Panc1 (cell line): Measurements from ENCODE around the gene BLM. TPM values are rescaled to one million over a fixed set of nuclear protein-coding genes. Genes with fewer than 3 reads are reported as not detected.

Experiments used
- ATAC-seq: fragments of 200-7000 bp; cut with Tn5 transposase; 2 replicates; pipeline ENCODE4 v1.9.1; 2020; ENCODE audit warnings: mild to moderate bottlenecking, moderate library complexity
- BruUV-seq: library from RNA; stranded (reverse); fragments of 400-500 nt; replicated peaks from 2 replicates; lab custom pipeline; 2021; lab: Mats Ljungman, UMichigan
- CTCF ChIA-PET: fragments of 300-600 bp; sonication (Branson Sonifier 250); formaldehyde crosslinking; loops from one replicate; lab custom pipeline; 2022; ENCODE audit warnings: antibody characterized with exemption; lab: Charles Lee
- POLR2A ChIA-PET: fragments of 300-600 bp; sonication (Branson Sonifier 250); formaldehyde crosslinking; loops from one replicate; lab custom pipeline; 2022; ENCODE audit warnings: antibody characterized with exemption; lab: Charles Lee
- DNase-seq: peaks from one replicate; pipeline ENCODE4 v3.0.0-alpha.2; 2010; ENCODE audit warnings: low read depth, low spot score
- H3K27ac ChIP-seq: 2 replicates; pipeline ENCODE4 v1.5.1; 2011; ENCODE audit warnings: mild to moderate bottlenecking, low read length, inconsistent platforms
- H3K27me3 ChIP-seq: fragments of 200-500 bp; sonication (Bioruptor generic); 2 replicates; pipeline ENCODE4 v1.6.0; 2014; ENCODE audit warnings: low read length, inconsistent platforms; ENCODE audit not compliant: control insufficient read depth, insufficient read depth
- H3K36me3 ChIP-seq: fragments of 200-500 bp; sonication (Bioruptor generic); 2 replicates; pipeline ENCODE4 v1.5.1; 2014; ENCODE audit warnings: inconsistent platforms, mild to moderate bottlenecking, low read length, moderate library complexity; ENCODE audit not compliant: control insufficient read depth, insufficient read depth
- H3K4me1 ChIP-seq: 2 replicates; pipeline ENCODE4 v1.5.1; 2011; ENCODE audit warnings: inconsistent platforms, mild to moderate bottlenecking, low read length, moderate library complexity; ENCODE audit not compliant: control insufficient read depth, insufficient read depth
- H3K4me3 ChIP-seq, 2 experiments: 2 replicates each; pipeline ENCODE4 v1.5.1; 2011 to 2012; ENCODE audit warnings: low read depth in 2 of 2, low read length in 2 of 2, mild to moderate bottlenecking in 2 of 2, inconsistent platforms in 1 of 2, moderate library complexity in 1 of 2
- H3K9me3 ChIP-seq: fragments of 200-500 bp; sonication (Bioruptor generic); 2 replicates; pipeline ENCODE4 v1.5.1; 2014; ENCODE audit warnings: low read depth, mild to moderate bottlenecking, inconsistent platforms, low read length, moderate library complexity; ENCODE audit not compliant: control insufficient read depth, insufficient read depth
- POLR2AphosphoS5 ChIP-seq: IDR thresholded peaks from 2 replicates; pipeline ENCODE4 v1.6.1; 2012; ENCODE audit warnings: mild to moderate bottlenecking, low read depth, low read length, moderate library complexity
- SIN3A ChIP-seq: IDR thresholded peaks from 2 replicates; pipeline ENCODE4 v1.6.1; 2012; ENCODE audit warnings: low read depth, mild to moderate bottlenecking, low read length, moderate library complexity, borderline replicate concordance; ENCODE audit not compliant: insufficient read depth
- TCF7L2 ChIP-seq: IDR thresholded peaks from 2 replicates; pipeline ENCODE4 v1.6.1; 2011; ENCODE audit warnings: mild to moderate bottlenecking, low read depth, low read length, inconsistent platforms
- in situ Hi-C: cut with HindIII; loops from 2 replicates; pipeline ENCODE4 v1.10.0; 2016; ENCODE audit warnings: low sequenced_read_pairs, low pct_unique_long_range_greater_than_20kb
- intact Hi-C: fragments of 100-400 bp; cut with micrococcal nuclease; formaldehyde crosslinking; loops from one replicate; pipeline ENCODE4 v1.10.0; 2022; ENCODE audit not compliant: unreplicated experiment
- total RNA-seq: library from RNA; stranded (reverse); gene quantifications from one replicate; pipeline ENCODE4 v1.2.1, GENCODE V29; 2021; ENCODE audit not compliant: unreplicated experiment
- TF ChIP-seq, protein P1 (sequence below), 2 experiments: IDR thresholded peaks; 2 replicates each; pipeline ENCODE4 v1.6.1; 2011 to 2012; ENCODE audit warnings: low read depth in 2 of 2, control low read depth in 1 of 2, low read length in 1 of 2, mild to moderate bottlenecking in 1 of 2, moderate library complexity in 1 of 2; ENCODE audit not compliant: insufficient read depth in 1 of 2
- TF ChIP-seq, protein P2 (sequence below): fragments of 450-650 bp; IDR thresholded peaks from 2 replicates; pipeline ENCODE4 v1.5.1; 2017; ENCODE audit warnings: mild to moderate bottlenecking

Gene BLM
- total RNA-seq, 1 experiment from 2014 or later = 23.9 TPM

DNA sequence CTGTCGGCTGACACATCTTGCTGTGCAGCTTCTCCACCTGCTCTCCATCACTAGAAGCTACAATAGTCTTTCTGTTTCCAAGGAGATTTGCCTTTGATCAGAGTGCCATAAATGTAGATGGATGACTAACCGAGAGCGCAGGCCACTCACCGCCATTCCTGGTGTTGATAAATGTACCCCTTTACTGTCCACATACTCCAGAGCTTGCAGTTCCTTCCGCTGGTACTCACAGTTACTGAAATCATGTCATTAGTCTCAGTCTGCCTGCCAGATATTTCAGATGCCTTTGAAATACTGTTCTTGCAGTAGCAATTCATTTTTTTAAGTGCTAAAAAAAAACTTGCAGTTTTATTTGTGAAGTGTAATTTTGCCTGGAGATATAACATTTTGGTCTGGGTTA, 72.3 kb downstream of the BLM start:
- ATAC-seq (no peak), DNase-seq (no peak)
- BruUV-seq = no TSS peak
- Histone ChIP-seq H3K4me1 (no peaks in the 10 kb centered on the region), H3K27me3 (no peaks in the 10 kb centered on the region), H3K36me3 (no peaks in the 10 kb centered on the region), H3K27ac (no peak overlapping the region), H3K4me3 (no peak overlapping the region), H3K9me3 (no peaks in the 10 kb centered on the region)
- ChIA-PET CTCF (interaction anchor here (0.7 kb wide), 1 partner anchor 874 kb away, joined by 17 read pairs; no protein-coding TSS in a partner anchor), POLR2A (interaction anchor here (0.7 kb wide), 1 partner anchor 61 kb away, joined by 4 read pairs; no protein-coding TSS in a partner anchor)
- intact Hi-C loops = no loop called here
- in situ Hi-C loops = no loop called here
- TF ChIP-seq SIN3A = no peak
- no peak for TF ChIP-seq POLR2AphosphoS5
- TF ChIP-seq, protein P1, sequence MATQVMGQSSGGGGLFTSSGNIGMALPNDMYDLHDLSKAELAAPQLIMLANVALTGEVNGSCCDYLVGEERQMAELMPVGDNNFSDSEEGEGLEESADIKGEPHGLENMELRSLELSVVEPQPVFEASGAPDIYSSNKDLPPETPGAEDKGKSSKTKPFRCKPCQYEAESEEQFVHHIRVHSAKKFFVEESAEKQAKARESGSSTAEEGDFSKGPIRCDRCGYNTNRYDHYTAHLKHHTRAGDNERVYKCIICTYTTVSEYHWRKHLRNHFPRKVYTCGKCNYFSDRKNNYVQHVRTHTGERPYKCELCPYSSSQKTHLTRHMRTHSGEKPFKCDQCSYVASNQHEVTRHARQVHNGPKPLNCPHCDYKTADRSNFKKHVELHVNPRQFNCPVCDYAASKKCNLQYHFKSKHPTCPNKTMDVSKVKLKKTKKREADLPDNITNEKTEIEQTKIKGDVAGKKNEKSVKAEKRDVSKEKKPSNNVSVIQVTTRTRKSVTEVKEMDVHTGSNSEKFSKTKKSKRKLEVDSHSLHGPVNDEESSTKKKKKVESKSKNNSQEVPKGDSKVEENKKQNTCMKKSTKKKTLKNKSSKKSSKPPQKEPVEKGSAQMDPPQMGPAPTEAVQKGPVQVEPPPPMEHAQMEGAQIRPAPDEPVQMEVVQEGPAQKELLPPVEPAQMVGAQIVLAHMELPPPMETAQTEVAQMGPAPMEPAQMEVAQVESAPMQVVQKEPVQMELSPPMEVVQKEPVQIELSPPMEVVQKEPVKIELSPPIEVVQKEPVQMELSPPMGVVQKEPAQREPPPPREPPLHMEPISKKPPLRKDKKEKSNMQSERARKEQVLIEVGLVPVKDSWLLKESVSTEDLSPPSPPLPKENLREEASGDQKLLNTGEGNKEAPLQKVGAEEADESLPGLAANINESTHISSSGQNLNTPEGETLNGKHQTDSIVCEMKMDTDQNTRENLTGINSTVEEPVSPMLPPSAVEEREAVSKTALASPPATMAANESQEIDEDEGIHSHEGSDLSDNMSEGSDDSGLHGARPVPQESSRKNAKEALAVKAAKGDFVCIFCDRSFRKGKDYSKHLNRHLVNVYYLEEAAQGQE (IDR thresholded peaks at IDR 0.05; ENCODE audit: insufficient read depth in 1 of 2, low read depth in 2 of 2, low read length in 1 of 2) = no peak
- TF ChIP-seq, protein P2, sequence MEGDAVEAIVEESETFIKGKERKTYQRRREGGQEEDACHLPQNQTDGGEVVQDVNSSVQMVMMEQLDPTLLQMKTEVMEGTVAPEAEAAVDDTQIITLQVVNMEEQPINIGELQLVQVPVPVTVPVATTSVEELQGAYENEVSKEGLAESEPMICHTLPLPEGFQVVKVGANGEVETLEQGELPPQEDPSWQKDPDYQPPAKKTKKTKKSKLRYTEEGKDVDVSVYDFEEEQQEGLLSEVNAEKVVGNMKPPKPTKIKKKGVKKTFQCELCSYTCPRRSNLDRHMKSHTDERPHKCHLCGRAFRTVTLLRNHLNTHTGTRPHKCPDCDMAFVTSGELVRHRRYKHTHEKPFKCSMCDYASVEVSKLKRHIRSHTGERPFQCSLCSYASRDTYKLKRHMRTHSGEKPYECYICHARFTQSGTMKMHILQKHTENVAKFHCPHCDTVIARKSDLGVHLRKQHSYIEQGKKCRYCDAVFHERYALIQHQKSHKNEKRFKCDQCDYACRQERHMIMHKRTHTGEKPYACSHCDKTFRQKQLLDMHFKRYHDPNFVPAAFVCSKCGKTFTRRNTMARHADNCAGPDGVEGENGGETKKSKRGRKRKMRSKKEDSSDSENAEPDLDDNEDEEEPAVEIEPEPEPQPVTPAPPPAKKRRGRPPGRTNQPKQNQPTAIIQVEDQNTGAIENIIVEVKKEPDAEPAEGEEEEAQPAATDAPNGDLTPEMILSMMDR = no peak
- no peak for TF ChIP-seq TCF7L2

- no TSS peak for BruUV-seq
- H3K4me1 ChIP-seq = no peaks in the 10 kb centered on the region
- DNase-seq (no peak), ATAC-seq (no peak)
- in situ Hi-C loops = no loop called here
- POLR2A ChIA-PET = interaction anchor here (0.7 kb wide), 1 partner anchor 60 kb away, joined by 4 read pairs; no protein-coding TSS in a partner anchor
- no peaks in the 10 kb centered on the region for H3K36me3 ChIP-seq
- TF ChIP-seq TCF7L2 = no peak
- TF ChIP-seq SIN3A = no peak
- TF ChIP-seq POLR2AphosphoS5 = no peak
- TF ChIP-seq, protein P2 = no peak
- H3K9me3 ChIP-seq = no peaks in the 10 kb centered on the region
- no peak overlapping the region for H3K27ac ChIP-seq
- CTCF ChIA-PET = interaction anchor here (0.5 kb wide), 1 partner anchor 449 kb away, joined by 3 read pairs; no protein-coding TSS in a partner anchor
- no peak overlapping the region for H3K4me3 ChIP-seq
- intact Hi-C loops = no loop called here
- H3K27me3 ChIP-seq = no peaks in the 10 kb centered on the region
Measured at GRCh38 chr15:90790057-90790456, 72.9 kb downstream of the BLM start.
